ENCODE measurements around the gene MAMLD1.

Gene MAMLD1

DNA sequence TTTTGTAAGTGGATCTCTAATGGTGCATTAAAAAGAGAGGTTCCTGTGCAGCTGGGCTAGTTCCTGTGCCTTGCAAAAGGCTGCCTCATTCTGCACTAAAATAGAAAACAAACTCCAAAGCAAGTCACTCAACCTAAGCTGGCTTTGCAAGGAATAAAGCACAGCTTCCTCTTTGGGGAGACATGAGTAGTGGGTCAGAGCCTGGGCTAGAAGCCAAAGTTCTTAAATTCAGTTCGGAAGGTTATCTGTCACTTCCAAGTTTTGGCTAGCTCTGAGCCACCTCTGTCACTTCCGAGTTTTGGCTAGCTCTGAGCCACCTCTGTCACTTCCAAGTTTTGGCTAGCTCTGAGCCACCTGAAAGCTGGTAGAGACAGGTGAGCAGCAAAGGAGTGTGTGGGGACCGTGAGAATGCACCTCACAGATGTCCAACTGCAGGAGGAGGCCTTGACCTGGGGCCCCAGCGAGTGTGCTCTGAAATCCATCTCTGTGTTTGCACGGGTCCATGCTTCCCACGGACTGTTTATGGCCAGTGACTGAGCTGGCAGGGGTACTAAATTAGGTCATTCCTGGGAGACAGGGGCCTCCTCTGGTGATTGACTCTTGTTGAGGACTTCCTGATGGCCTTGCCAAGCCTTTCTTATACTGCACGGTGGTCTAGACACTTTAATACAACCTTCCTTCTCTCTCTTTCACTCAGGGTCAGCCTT lies 36.4 kb upstream of the MAMLD1 start:
- POLR2A ChIA-PET: interaction anchor here (1.0 kb wide), 1 partner anchor 126 kb away, joined by 3 read pairs; no protein-coding TSS in a partner anchor
- Histone ChIP-seq H3K27ac (ENCODE audit: extremely low read depth, low read depth, low read length) (no peak overlapping the region), H3K4me3 (ENCODE audit: low read depth, low read length) (no peak overlapping the region), H3K9me3 (ENCODE audit: control insufficient read depth, insufficient read depth, low read depth, low read length) (no peaks in the 10 kb centered on the region), H3K36me3 (ENCODE audit: control insufficient read depth in 2 of 2, insufficient read depth in 1 of 2, low read length in 2 of 2) (no peaks in the 10 kb centered on the region), H3K4me1 (ENCODE audit: control insufficient read depth, insufficient read depth, low read length) (peaks cover 16% of the 10 kb centered on the region)
- peak; percentile 42; the same call in 1 of the 2 replicates for TF ChIP-seq GLIS1 (tag by site-specific recombination; IDR thresholded peaks at IDR 0.05)
- no peak for TF ChIP-seq ZNF843 (tag by site-specific recombination; IDR thresholded peaks at IDR 0.05)
- TF ChIP-seq PATZ1 (tag by site-specific recombination; IDR thresholded peaks at IDR 0.05): no peak; the same call in 1 of the 2 replicates
- TF ChIP-seq, protein P1, sequence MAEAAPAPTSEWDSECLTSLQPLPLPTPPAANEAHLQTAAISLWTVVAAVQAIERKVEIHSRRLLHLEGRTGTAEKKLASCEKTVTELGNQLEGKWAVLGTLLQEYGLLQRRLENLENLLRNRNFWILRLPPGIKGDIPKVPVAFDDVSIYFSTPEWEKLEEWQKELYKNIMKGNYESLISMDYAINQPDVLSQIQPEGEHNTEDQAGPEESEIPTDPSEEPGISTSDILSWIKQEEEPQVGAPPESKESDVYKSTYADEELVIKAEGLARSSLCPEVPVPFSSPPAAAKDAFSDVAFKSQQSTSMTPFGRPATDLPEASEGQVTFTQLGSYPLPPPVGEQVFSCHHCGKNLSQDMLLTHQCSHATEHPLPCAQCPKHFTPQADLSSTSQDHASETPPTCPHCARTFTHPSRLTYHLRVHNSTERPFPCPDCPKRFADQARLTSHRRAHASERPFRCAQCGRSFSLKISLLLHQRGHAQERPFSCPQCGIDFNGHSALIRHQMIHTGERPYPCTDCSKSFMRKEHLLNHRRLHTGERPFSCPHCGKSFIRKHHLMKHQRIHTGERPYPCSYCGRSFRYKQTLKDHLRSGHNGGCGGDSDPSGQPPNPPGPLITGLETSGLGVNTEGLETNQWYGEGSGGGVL (tag by site-specific recombination; IDR thresholded peaks at IDR 0.05): no peak
- TF ChIP-seq ZNF433 (tag by site-specific recombination; IDR thresholded peaks at IDR 0.05; ENCODE audit: low read depth): no peak
- no peak for TF ChIP-seq ZNF211 (tag by site-specific recombination; IDR thresholded peaks at IDR 0.05; ENCODE audit: low read depth)
- TF ChIP-seq MZF1 (tag by site-specific recombination; IDR thresholded peaks at IDR 0.05; ENCODE audit: borderline replicate concordance): no peak
- peak; percentile 59 for TF ChIP-seq ZIC2 (tag by site-specific recombination; IDR thresholded peaks at IDR 0.05)
- CTCF ChIA-PET: no interaction called here

DNA sequence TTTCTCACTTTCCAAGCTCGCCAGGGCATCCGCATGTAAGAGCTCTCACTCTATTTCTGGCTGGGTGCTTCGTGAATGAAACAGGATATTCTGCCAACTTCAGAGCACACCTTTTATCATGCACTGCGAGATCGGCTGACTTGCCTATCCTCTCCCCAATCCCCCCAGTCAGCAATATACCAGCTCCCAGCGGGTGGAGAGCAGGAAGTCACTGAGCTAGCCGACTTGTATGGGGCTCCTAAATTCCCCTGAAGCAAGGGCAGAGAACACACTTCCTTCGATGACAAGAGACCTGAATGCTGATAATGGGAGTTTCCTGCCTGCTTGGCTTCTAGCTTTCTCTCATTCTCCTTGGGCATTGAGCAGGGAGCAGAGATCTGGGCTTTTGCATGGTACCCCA lies 33.8 kb upstream of the MAMLD1 start:
- H3K4me1 ChIP-seq (ENCODE audit: control insufficient read depth, insufficient read depth, low read length): peaks cover 16% of the 10 kb centered on the region
- TF ChIP-seq ZNF670 (tag by site-specific recombination; IDR thresholded peaks at IDR 0.05; ENCODE audit: low read depth) (no peak), ZNF473 (tag by site-specific recombination; IDR thresholded peaks at IDR 0.05) (no peak)
- no peak overlapping the region for H3K27ac ChIP-seq (ENCODE audit: extremely low read depth, low read depth, low read length)
- H3K36me3 ChIP-seq (ENCODE audit: control insufficient read depth in 2 of 2, insufficient read depth in 1 of 2, low read length in 2 of 2): no peaks in the 10 kb centered on the region
- ChIA-PET POLR2A (interaction anchor here (1.2 to 1.4 kb wide), 2 partner anchors 33 to 129 kb away, joined by 3 to 5 read pairs; partner anchors contain the start of gene MAMLD1), CTCF (interaction anchor here (0.8 kb wide), 1 partner anchor 13 kb away, joined by 3 read pairs; no protein-coding TSS in a partner anchor)
- no peaks in the 10 kb centered on the region for H3K9me3 ChIP-seq (ENCODE audit: control insufficient read depth, insufficient read depth, low read depth, low read length)
- H3K4me3 ChIP-seq (ENCODE audit: low read depth, low read length): no peak overlapping the region

DNA sequence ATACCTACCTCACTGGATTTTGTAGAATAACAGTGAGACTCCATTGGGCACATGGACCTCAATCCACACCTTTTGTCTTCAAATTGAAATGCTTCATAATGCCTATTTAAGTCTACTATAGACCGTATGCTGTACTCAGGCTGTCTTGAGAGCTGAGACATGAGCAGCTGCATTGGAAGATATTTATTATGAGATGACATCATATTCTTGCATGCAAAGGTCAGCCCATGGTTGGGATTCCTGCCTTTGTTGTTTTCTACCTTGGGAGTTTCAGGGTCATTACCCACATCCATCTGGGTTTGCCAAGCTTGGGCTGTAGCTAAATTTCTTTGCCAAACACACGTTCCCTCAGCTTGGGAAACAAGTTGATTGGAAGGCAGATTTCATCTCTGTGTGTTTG lies 33.2 kb upstream of the MAMLD1 start:
- Histone ChIP-seq H3K4me3 (ENCODE audit: low read depth, low read length) (no peak overlapping the region), H3K9me3 (ENCODE audit: control insufficient read depth, insufficient read depth, low read depth, low read length) (no peaks in the 10 kb centered on the region), H3K4me1 (ENCODE audit: control insufficient read depth, insufficient read depth, low read length) (peaks cover 13% of the 10 kb centered on the region), H3K27ac (ENCODE audit: extremely low read depth, low read depth, low read length) (no peak overlapping the region), H3K36me3 (ENCODE audit: control insufficient read depth in 2 of 2, insufficient read depth in 1 of 2, low read length in 2 of 2) (no peaks in the 10 kb centered on the region)
- CTCF ChIA-PET: no interaction called here
- no peak for TF ChIP-seq ZFP69B (tag by site-specific recombination; IDR thresholded peaks at IDR 0.05)
- TF ChIP-seq ZNF133 (tag by site-specific recombination; IDR thresholded peaks at IDR 0.05): no peak
- TF ChIP-seq, protein P2, sequence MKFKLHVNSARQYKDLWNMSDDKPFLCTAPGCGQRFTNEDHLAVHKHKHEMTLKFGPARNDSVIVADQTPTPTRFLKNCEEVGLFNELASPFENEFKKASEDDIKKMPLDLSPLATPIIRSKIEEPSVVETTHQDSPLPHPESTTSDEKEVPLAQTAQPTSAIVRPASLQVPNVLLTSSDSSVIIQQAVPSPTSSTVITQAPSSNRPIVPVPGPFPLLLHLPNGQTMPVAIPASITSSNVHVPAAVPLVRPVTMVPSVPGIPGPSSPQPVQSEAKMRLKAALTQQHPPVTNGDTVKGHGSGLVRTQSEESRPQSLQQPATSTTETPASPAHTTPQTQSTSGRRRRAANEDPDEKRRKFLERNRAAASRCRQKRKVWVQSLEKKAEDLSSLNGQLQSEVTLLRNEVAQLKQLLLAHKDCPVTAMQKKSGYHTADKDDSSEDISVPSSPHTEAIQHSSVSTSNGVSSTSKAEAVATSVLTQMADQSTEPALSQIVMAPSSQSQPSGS (tag by site-specific recombination; IDR thresholded peaks at IDR 0.05; ENCODE audit: low read depth): peak; percentile 75
- TF ChIP-seq HOXD13 (CRISPR knock-in tag; IDR thresholded peaks at IDR 0.05; ENCODE audit: borderline replicate concordance): no peak
- TF ChIP-seq ZBTB49 (tag by site-specific recombination; IDR thresholded peaks at IDR 0.05; ENCODE audit: low read depth): no peak
- no peak for TF ChIP-seq ZNF18 (tag by site-specific recombination; IDR thresholded peaks at IDR 0.05)
- POLR2A ChIA-PET: interaction anchor here (1.2 to 1.4 kb wide), 2 partner anchors 33 to 129 kb away, joined by 3 to 5 read pairs; partner anchors contain the start of gene MAMLD1

All from HEK293 (cell line).